ENCODE data around the gene EGR1. TPM values are rescaled to one million over a fixed set of nuclear protein-coding genes. Genes with fewer than 3 reads are reported as not detected.

The EGR1 gene
- 28.6 and 29.2 TPM in 2 replicates for total RNA-seq

DNA sequence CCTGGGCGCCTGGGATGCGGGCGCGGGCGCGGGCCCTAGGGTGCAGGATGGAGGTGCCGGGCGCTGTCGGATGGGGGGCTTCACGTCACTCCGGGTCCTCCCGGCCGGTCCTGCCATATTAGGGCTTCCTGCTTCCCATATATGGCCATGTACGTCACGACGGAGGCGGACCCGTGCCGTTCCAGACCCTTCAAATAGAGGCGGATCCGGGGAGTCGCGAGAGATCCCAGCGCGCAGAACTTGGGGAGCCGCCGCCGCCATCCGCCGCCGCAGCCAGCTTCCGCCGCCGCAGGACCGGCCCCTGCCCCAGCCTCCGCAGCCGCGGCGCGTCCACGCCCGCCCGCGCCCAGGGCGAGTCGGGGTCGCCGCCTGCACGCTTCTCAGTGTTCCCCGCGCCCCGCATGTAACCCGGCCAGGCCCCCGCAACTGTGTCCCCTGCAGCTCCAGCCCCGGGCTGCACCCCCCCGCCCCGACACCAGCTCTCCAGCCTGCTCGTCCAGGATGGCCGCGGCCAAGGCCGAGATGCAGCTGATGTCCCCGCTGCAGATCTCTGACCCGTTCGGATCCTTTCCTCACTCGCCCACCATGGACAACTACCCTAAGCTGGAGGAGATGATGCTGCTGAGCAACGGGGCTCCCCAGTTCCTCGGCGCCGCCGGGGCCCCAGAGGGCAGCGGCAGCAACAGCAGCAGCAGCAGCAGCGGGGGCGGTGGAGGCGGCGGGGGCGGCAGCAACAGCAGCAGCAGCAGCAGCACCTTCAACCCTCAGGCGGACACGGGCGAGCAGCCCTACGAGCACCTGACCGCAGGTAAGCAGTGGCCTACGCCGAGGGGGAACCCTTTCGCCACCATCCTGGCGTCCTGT is at the start of gene EGR1:
TSS of gene EGR1 (plus strand) at position 219 of the 864 bp plus-strand sequence. CDS start at position 502, 283 bp downstream.

DNA sequence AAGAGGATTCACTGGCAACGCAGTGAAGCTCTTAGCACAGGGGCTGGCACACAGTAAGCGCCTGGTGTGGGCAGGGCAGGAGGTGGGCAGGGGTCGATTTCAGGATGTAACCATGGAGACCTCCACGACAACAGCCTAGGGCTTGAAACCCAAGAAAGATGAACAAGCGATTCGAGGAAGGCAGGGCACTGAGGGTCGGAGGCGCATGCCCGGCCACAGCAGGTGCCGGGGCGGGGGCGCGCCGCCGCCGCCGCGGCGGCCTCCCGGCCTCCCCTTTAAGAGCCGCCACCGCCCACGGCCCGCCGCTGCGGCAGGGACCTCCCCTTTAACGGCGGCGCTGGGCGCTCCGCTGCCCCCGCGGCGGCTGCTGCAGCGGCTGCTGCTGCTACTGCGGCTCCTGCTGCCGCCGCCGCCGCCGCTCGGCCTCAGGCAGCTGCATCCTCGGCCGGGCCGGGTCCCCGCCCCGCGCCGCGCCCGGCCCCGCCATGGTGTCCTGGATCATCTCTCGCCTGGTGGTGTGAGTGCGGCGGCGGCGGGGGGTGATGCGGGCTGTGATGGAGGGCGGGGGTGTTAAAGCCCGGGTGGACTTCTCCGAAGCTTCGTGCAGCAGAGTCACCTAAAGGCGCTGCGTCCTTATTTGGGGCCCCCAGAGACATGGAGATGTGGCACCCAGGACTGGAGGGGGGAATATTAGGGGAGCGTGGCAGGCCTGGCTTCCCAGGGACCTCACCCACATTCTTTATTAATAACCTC is 26.4 kb upstream of the EGR1 start, which contains the start of gene REEP2:
TSS of gene REEP2 (plus strand) at position 334 of the 753 bp plus-strand sequence. CDS start at position 486, 152 bp downstream.

Other genes with a start within 250 kb of the EGR1 start
- gene GFRA3, start 190.9 kb upstream of the EGR1 start, total RNA-seq: not detected in 2 replicates
- gene CDC25C, start 133.7 kb upstream of the EGR1 start, total RNA-seq: 0.83 and 0.94 TPM in 2 replicates
- gene FAM53C, start 127.2 kb upstream of the EGR1 start, total RNA-seq: 22.0 and 27.2 TPM in 2 replicates
- 27.9 and 28.0 TPM in 2 replicates for gene KDM3B, start 112.8 kb upstream of the EGR1 start, total RNA-seq
- 6.6 and 6.7 TPM in 2 replicates for gene REEP2, start 26.4 kb upstream of the EGR1 start, total RNA-seq
- 49.9 TPM in 2 replicates for gene ETF1, start 77.8 kb downstream of the EGR1 start, total RNA-seq
- gene HSPA9, start 109.9 kb downstream of the EGR1 start, total RNA-seq: 174 and 200 TPM in 2 replicates

Measured in cardiac ventricle fibroblast (primary cell).